HepG2 (cell line): Measurements from ENCODE around the gene MYO7B. TPM values are rescaled to one million over a fixed set of nuclear protein-coding genes. Genes with fewer than 3 reads are reported as not detected.
A peak's percentile ranks its signal among the peaks of the same experiment; 100 is the strongest.

Experiments
- AHR ChIP-seq: IDR thresholded peaks from 2 replicates; pipeline ENCODE4 v1.6.1; 2018; ENCODE audit warnings: missing genetic modification reagents, missing compliant biosample characterization
- BRD4 ChIP-seq: sonication (generic); formaldehyde crosslinking; IDR thresholded peaks from 2 replicates; pipeline ENCODE4 v1.4.0; 2020; ENCODE audit warnings: missing genetic modification reagents
- CHD2 ChIP-seq: IDR thresholded peaks from 2 replicates; pipeline ENCODE4 v1.6.1; 2011; ENCODE audit warnings: low read depth, low read length, improper control_type of control experiment
- EHMT2 ChIP-seq: fragments of 200-600 bp; sonication (generic); IDR thresholded peaks from 2 replicates; pipeline ENCODE4 v1.7.0; 2017; ENCODE audit warnings: antibody characterized with exemption, low read depth, low read length, borderline replicate concordance
- FOSL2 ChIP-seq: sonication (generic); formaldehyde crosslinking; IDR thresholded peaks from 2 replicates; pipeline ENCODE4 v1.4.0; 2020; ENCODE audit warnings: missing genetic modification reagents
- GMEB1 ChIP-seq: sonication (generic); formaldehyde crosslinking; IDR thresholded peaks from 2 replicates; pipeline ENCODE4 v1.5.1; 2020; ENCODE audit warnings: missing genetic modification reagents, mild to moderate bottlenecking, borderline replicate concordance
- HNRNPL ChIP-seq: fragments of 200-400 bp; formaldehyde crosslinking; IDR thresholded peaks from 2 replicates; pipeline ENCODE4 v1.6.1; 2017; ENCODE audit warnings: mild to moderate bottlenecking, low read depth, low read length
- KLF11 ChIP-seq: IDR thresholded peaks from 2 replicates; pipeline ENCODE4 v1.6.1; 2016; ENCODE audit warnings: missing compliant biosample characterization
- MLLT10 ChIP-seq: sonication (generic); formaldehyde crosslinking; IDR thresholded peaks from 2 replicates; pipeline ENCODE4 v1.4.0; 2020; ENCODE audit warnings: missing genetic modification reagents
- MYC ChIP-seq: sonication (generic); formaldehyde crosslinking; IDR thresholded peaks from 2 replicates; pipeline ENCODE4 v1.9.0; 2021; ENCODE audit warnings: missing genetic modification reagents, borderline replicate concordance
- MZF1 ChIP-seq: sonication (generic); formaldehyde crosslinking; IDR thresholded peaks from 2 replicates; pipeline ENCODE4 v1.8.1; 2023; ENCODE audit warnings: mild to moderate bottlenecking, missing genetic modification reagents, borderline replicate concordance
- NPAS2 ChIP-seq: sonication (generic); formaldehyde crosslinking; IDR thresholded peaks from 2 replicates; pipeline ENCODE4 v1.8.0; 2022; ENCODE audit warnings: mild to moderate bottlenecking, missing genetic modification reagents, borderline replicate concordance
- SALL1 ChIP-seq: sonication (generic); formaldehyde crosslinking; IDR thresholded peaks from 2 replicates; pipeline ENCODE4 v1.8.0; 2022; ENCODE audit warnings: mild to moderate bottlenecking, missing genetic modification reagents
- SNAPC5 ChIP-seq: sonication (generic); formaldehyde crosslinking; IDR thresholded peaks from 2 replicates; pipeline ENCODE4 v1.8.1; 2023; ENCODE audit warnings: mild to moderate bottlenecking, missing genetic modification reagents, borderline replicate concordance
- SRF ChIP-seq: IDR thresholded peaks from 2 replicates; pipeline ENCODE4 v1.6.1; 2011; ENCODE audit warnings: mild to moderate bottlenecking, low read depth, low read length, moderate library complexity
- SYNCRIP ChIP-seq: fragments of 200-400 bp; formaldehyde crosslinking; IDR thresholded peaks from 2 replicates; pipeline ENCODE4 v1.6.1; 2018; ENCODE audit warnings: mild to moderate bottlenecking, low read depth, low read length; ENCODE audit not compliant: insufficient read depth
- TAF1 ChIP-seq: sonication (generic); formaldehyde crosslinking; IDR thresholded peaks from 2 replicates; pipeline ENCODE4 v1.4.0; 2020; ENCODE audit warnings: missing genetic modification reagents
- U2AF2 ChIP-seq: fragments of 200-400 bp; formaldehyde crosslinking; IDR thresholded peaks from 2 replicates; pipeline ENCODE4 v1.6.1; 2017; ENCODE audit warnings: low read depth, mild to moderate bottlenecking, low read length
- XRCC5 ChIP-seq: fragments of 200-400 bp; formaldehyde crosslinking; optimal IDR thresholded peaks from 2 replicates; pipeline ENCODE3; 2017; ENCODE audit warnings: mild to moderate bottlenecking, low read length
- ZKSCAN1 ChIP-seq: fragments of 150-350 bp; IDR thresholded peaks from 2 replicates; pipeline ENCODE4 v1.6.1; 2014; ENCODE audit warnings: low read length
- ZNF225 ChIP-seq: sonication (generic); formaldehyde crosslinking; IDR thresholded peaks from 2 replicates; pipeline ENCODE4 v1.4.0; 2020; ENCODE audit warnings: mild to moderate bottlenecking, missing genetic modification reagents
- ZNF24 ChIP-seq: fragments of 450-650 bp; IDR thresholded peaks from 2 replicates; pipeline ENCODE4 v1.6.1; 2017; ENCODE audit warnings: antibody characterized with exemption, mild to moderate bottlenecking
- ZNF33A ChIP-seq: sonication (generic); formaldehyde crosslinking; IDR thresholded peaks from 2 replicates; pipeline ENCODE4 v1.5.1; 2020; ENCODE audit warnings: missing genetic modification reagents, mild to moderate bottlenecking, moderate library complexity, borderline replicate concordance
- ZNF501 ChIP-seq: sonication (generic); formaldehyde crosslinking; IDR thresholded peaks from 2 replicates; pipeline ENCODE4 v1.5.1; 2020; ENCODE audit warnings: mild to moderate bottlenecking, moderate library complexity, missing genetic modification reagents
- ZNF615 ChIP-seq: sonication (generic); formaldehyde crosslinking; IDR thresholded peaks from 2 replicates; pipeline ENCODE4 v1.5.0; 2020; ENCODE audit warnings: mild to moderate bottlenecking, missing genetic modification reagents, borderline replicate concordance
- polyA plus RNA-seq, 8 experiments: library from polyadenylated mRNA; depleted of rRNA in 3 of 8; stranded (reverse) in 7 of 8; unstranded in 1 of 8; fragments of >200 nt; fragmentation: Illumina TruSeq in 4 of 8; extraction: Trizol in 4 of 8; gene quantifications; 2 replicates each; pipeline versions ENCODE4 v1.2.1 to v1.2.3, GENCODE V29; 2011 to 2016; ENCODE audit warnings: low read depth in 4 of 8, missing spikeins in 1 of 8, mixed read lengths in 1 of 8; ENCODE audit not compliant: insufficient read depth in 1 of 8
- total RNA-seq, 5 experiments: library from RNA; depleted of rRNA; stranded (reverse); fragments of >200 nt; fragmentation: Illumina TruSeq; extraction: Trizol; gene quantifications; 2 replicates each; pipeline ENCODE4 v1.2.3, GENCODE V29; 2016; ENCODE audit warnings: low read depth in 1 of 5
- TF ChIP-seq, protein P1 (sequence below): sonication (generic); formaldehyde crosslinking; IDR thresholded peaks from 2 replicates; pipeline ENCODE4 v1.4.0; 2020; ENCODE audit warnings: missing genetic modification reagents; ENCODE audit errors: not compliant biosample characterization
- TF ChIP-seq, protein P2 (sequence below): sonication (generic); formaldehyde crosslinking; IDR thresholded peaks from 2 replicates; pipeline ENCODE4 v1.5.1; 2020; ENCODE audit warnings: mild to moderate bottlenecking, moderate library complexity, missing genetic modification reagents

Gene MYO7B
- total and polyA plus RNA-seq, 2 of the 13 experiments (the other 11 are each of a cell fraction or from before 2014, with no cell fraction given): not detected

DNA sequence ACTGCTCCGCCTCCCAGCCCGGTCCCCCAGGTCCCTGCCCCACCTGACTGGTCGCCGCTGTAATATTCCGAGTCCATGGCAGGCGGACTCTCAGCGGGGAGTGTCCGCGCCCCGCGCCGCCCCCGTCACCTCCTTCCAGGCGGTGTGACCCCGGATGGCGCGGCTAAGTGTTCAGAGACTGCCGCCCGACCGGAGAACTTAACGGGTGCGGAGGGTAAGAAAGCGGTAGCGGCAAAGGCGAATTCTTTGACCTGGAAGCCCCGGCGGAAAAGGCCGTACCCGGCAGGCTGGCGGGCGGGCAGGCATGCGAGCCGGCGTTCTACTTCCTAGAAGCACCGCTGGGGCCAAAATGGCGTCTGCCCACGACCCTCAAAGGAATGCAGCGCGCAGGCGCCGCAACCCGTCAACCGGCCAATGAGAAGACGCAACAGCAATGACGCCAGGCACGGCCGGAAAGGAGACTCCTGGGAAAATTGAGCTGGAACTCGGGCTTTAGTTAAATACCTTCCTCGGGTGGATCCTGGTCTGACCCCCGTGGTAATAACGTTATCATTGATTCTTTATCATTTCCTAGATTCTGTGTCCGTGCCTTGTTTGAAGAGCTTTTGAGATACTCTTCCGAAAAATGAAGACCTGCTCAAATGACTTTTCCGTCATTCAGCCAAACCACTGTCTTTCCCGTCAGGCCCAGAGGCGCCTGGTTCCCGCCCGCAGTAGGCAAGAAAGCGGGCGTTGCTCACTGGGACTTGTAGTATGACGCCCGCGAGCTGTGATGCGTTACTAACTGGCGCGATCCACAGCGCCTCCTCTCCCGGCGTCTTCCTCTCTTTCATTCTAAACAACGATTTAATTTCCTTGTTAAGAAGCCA, 9.1 kb upstream of the MYO7B start, which contains the start of gene IWS1 (continued):
- TF ChIP-seq, protein P1, sequence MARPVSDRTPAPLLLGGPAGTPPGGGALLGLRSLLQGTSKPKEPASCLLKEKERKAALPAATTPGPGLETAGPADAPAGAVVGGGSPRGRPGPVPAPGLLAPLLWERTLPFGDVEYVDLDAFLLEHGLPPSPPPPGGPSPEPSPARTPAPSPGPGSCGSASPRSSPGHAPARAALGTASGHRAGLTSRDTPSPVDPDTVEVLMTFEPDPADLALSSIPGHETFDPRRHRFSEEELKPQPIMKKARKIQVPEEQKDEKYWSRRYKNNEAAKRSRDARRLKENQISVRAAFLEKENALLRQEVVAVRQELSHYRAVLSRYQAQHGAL (CRISPR knock-in tag): no peak
- TF ChIP-seq SYNCRIP (no peak), XRCC5 (peak; percentile 74), CHD2 (peak; percentile 11; the same call in 1 of the 2 replicates), KLF11 (CRISPR knock-in tag) (no peak), HNRNPL (peak; percentile 82), SALL1 (peak; percentile 76), ZNF615 (CRISPR knock-in tag) (peak; percentile 56; the same call in 1 of the 2 replicates), FOSL2 (CRISPR knock-in tag) (peak; percentile 42), ZNF33A (0 out of 2 replicates have a peak, but pooled peaks have one; percentile 40), ZNF24 (0 out of 2 replicates have a peak, but pooled peaks have one; percentile 32), TAF1 (CRISPR knock-in tag) (peak; percentile 92), ZNF225 (CRISPR knock-in tag) (peak; percentile 94), SNAPC5 (CRISPR knock-in tag) (peak; percentile 86; the same call in 1 of the 2 replicates), ZKSCAN1 (no peak), NPAS2 (CRISPR knock-in tag) (no peak), MLLT10 (CRISPR knock-in tag) (no peak), MYC (CRISPR knock-in tag) (peak; percentile 89), AHR (peak; percentile 41), GMEB1 (peak; percentile 88), MZF1 (CRISPR knock-in tag) (0 out of 2 replicates have a peak, but pooled peaks have one; percentile 25), BRD4 (CRISPR knock-in tag) (peak; percentile 16; the same call in 1 of the 2 replicates), SRF (no peak), ZNF501 (CRISPR knock-in tag) (peak; percentile 94), EHMT2 (no peak), U2AF2 (no peak)
- TF ChIP-seq, protein P2, sequence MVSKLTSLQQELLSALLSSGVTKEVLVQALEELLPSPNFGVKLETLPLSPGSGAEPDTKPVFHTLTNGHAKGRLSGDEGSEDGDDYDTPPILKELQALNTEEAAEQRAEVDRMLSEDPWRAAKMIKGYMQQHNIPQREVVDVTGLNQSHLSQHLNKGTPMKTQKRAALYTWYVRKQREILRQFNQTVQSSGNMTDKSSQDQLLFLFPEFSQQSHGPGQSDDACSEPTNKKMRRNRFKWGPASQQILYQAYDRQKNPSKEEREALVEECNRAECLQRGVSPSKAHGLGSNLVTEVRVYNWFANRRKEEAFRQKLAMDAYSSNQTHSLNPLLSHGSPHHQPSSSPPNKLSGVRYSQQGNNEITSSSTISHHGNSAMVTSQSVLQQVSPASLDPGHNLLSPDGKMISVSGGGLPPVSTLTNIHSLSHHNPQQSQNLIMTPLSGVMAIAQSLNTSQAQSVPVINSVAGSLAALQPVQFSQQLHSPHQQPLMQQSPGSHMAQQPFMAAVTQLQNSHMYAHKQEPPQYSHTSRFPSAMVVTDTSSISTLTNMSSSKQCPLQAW (CRISPR knock-in tag): peak; percentile 54
